ENCODE measurements around the gene NRIP1.

DNA sequence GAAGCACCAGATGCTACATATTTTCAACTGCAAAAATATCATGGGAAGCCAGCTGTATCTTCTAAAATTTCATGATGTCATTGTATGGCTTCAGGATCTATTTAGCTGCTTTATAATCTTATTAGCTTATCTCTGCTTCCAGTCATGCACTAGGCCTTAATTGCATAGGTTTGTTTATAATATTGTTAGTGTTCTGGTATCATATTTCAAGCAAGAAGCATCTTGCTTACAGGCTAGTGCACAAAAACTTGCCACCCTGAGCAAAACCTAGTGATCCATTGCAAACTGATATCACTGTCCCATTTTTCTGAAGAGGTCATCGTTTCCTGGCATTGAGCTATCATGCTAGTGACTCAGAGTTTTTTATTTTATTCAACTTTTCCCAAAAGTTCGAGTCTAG is 15.7 kb upstream of the NRIP1 start:
- no peak for TF ChIP-seq CEBPB (IDR thresholded peaks at IDR 0.05; ENCODE audit: borderline replicate concordance in 1 of 2, low read depth in 2 of 2, low read length in 2 of 2)
- TF ChIP-seq SIN3A (IDR thresholded peaks at IDR 0.05; ENCODE audit: low read depth, low read length), result no peak
- TF ChIP-seq, protein P1, sequence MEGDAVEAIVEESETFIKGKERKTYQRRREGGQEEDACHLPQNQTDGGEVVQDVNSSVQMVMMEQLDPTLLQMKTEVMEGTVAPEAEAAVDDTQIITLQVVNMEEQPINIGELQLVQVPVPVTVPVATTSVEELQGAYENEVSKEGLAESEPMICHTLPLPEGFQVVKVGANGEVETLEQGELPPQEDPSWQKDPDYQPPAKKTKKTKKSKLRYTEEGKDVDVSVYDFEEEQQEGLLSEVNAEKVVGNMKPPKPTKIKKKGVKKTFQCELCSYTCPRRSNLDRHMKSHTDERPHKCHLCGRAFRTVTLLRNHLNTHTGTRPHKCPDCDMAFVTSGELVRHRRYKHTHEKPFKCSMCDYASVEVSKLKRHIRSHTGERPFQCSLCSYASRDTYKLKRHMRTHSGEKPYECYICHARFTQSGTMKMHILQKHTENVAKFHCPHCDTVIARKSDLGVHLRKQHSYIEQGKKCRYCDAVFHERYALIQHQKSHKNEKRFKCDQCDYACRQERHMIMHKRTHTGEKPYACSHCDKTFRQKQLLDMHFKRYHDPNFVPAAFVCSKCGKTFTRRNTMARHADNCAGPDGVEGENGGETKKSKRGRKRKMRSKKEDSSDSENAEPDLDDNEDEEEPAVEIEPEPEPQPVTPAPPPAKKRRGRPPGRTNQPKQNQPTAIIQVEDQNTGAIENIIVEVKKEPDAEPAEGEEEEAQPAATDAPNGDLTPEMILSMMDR (IDR thresholded peaks at IDR 0.05 in 2 of 3, conservative IDR thresholded peaks at IDR 0.05 in 1 of 3; ENCODE audit: control insufficient read depth in 2 of 3, extremely low read depth in 1 of 3, insufficient read depth in 1 of 3, low read depth in 3 of 3, low read length in 3 of 3), result no peak
- TF ChIP-seq POLR2A (IDR thresholded peaks at IDR 0.05; ENCODE audit: low read depth, low read length), result no peak
- no peak for TF ChIP-seq TCF3 (IDR thresholded peaks at IDR 0.05; ENCODE audit: borderline replicate concordance, insufficient read depth, low read depth, low read length)
- TF ChIP-seq NKRF (conservative IDR thresholded peaks at IDR 0.05), result no peak
- no peak for TF ChIP-seq TARDBP (IDR thresholded peaks at IDR 0.05; ENCODE audit: borderline replicate concordance)
- TF ChIP-seq SMC3 (IDR thresholded peaks at IDR 0.05; ENCODE audit: borderline replicate concordance, low read length), result no peak
- no peak for TF ChIP-seq ZBTB4 (CRISPR knock-in tag; IDR thresholded peaks at IDR 0.05)
- TF ChIP-seq SUZ12 (IDR thresholded peaks at IDR 0.05; ENCODE audit: unreplicated experiment), result no peak
- no peak for TF ChIP-seq HDAC6 (IDR thresholded peaks at IDR 0.05; ENCODE audit: unreplicated experiment)
- no peak for TF ChIP-seq IRF3 (IDR thresholded peaks at IDR 0.05)

All from GM12878 (cell line).